A549 (cell line): ENCODE measurements around the gene PCGF2. TPM values are rescaled to one million over a fixed set of nuclear protein-coding genes. Genes with fewer than 3 reads are reported as not detected.
A peak's percentile ranks its signal among the peaks of the same experiment; 100 is the strongest.

Experiments
- ATAC-seq, 2 experiments: fragments of 200-7000 bp in 1 of 2; fragments of >200 bp in 1 of 2; cut with Nextera tagmentation in 1 of 2; cut with Tn5 transposase in 1 of 2; 3 replicates each; pipeline versions ENCODE4 v1.8.0 to v1.9.1; 2018 to 2020; ENCODE audit warnings: mild to moderate bottlenecking in 1 of 2, moderate library complexity in 1 of 2
- CTCF ChIA-PET: fragments of 300-600 bp; sonication (Branson Sonifier 250); formaldehyde crosslinking; extraction: SDS; loops from one replicate; lab custom pipeline; 2021; ENCODE audit warnings: antibody characterized with exemption, inconsistent platforms; lab: Yijun Ruan, JAX
- POLR2A ChIA-PET: fragments of 350-600 bp; formaldehyde crosslinking; extraction: SDS; loops from one replicate; lab custom pipeline; 2021; ENCODE audit warnings: antibody characterized with exemption, inconsistent platforms; lab: Yijun Ruan, JAX
- DNase-seq, 2 experiments: peaks; one replicate each; pipeline versions ENCODE4 v3.0.0 to v3.0.0-alpha.2; 2011 to 2016; ENCODE audit warnings: low read depth in 1 of 2, low spot score in 1 of 2
- FAIRE-seq: peaks from 2 replicates; lab custom pipeline; 2011; peaks lifted over from hg19 to GRCh38; lab: Jason Lieb, UNC
- H3K27ac ChIP-seq, 2 experiments: fragments of >200 bp; sonication (Bioruptor Twin); formaldehyde crosslinking; 3 replicates each; pipeline ENCODE4 v1.5.1; 2016 to 2017
- H3K4me1 ChIP-seq: fragments of >200 bp; sonication (Bioruptor Twin); formaldehyde crosslinking; 3 replicates; pipeline ENCODE4 v1.6.1; 2016
- H3K4me2 ChIP-seq: fragments of >200 bp; sonication (Bioruptor Twin); formaldehyde crosslinking; 3 replicates; pipeline ENCODE4 v1.6.1; 2016
- H3K4me3 ChIP-seq: fragments of >200 bp; sonication (Bioruptor Twin); formaldehyde crosslinking; 3 replicates; pipeline ENCODE4 v1.5.1; 2016
- H3K9me3 ChIP-seq: fragments of >200 bp; sonication (Bioruptor Twin); formaldehyde crosslinking; 3 replicates; pipeline ENCODE4 v1.6.1; 2016
- CBX8 ChIP-seq: fragments of 200-600 bp; sonication (generic); IDR thresholded peaks from 2 replicates; pipeline ENCODE4 v1.6.1; 2016
- CHD2 ChIP-seq: fragments of 150-350 bp; IDR thresholded peaks from 2 replicates; pipeline ENCODE4 v1.6.1; 2014; ENCODE audit warnings: low read length; ENCODE audit not compliant: partially characterized antibody
- CHD4 ChIP-seq: fragments of 200-600 bp; sonication (generic); IDR thresholded peaks from 2 replicates; pipeline ENCODE4 v1.6.1; 2016; ENCODE audit warnings: antibody characterized with exemption, mild to moderate bottlenecking, borderline replicate concordance
- CTCF ChIP-seq: fragments of >200 bp; sonication (Bioruptor Twin); formaldehyde crosslinking; IDR thresholded peaks from 3 replicates; pipeline ENCODE4 v1.5.1; 2016
- FOXS1 ChIP-seq: fragments of 250-450 bp; sonication (Bioruptor Pico); IDR thresholded peaks from 2 replicates; pipeline ENCODE4 v1.5.0; 2020; ENCODE audit warnings: mild to moderate bottlenecking, moderate library complexity
- GATA3 ChIP-seq: IDR thresholded peaks from 2 replicates; pipeline ENCODE4 v1.6.1; 2012; ENCODE audit warnings: borderline replicate concordance
- HES2 ChIP-seq: fragments of >200 bp; sonication (Bioruptor Twin); formaldehyde crosslinking; IDR thresholded peaks from 2 replicates; pipeline ENCODE4 v1.6.1; 2016
- HMGXB4 ChIP-seq: fragments of 250-450 bp; sonication (Bioruptor Pico); IDR thresholded peaks from 2 replicates; pipeline ENCODE4 v1.5.0; 2021; ENCODE audit warnings: mild to moderate bottlenecking, moderate library complexity, borderline replicate concordance
- NPAS2 ChIP-seq: fragments of 250-450 bp; sonication (Bioruptor Pico); IDR thresholded peaks from 2 replicates; pipeline ENCODE4 v1.8.0; 2022; ENCODE audit warnings: mild to moderate bottlenecking, moderate library complexity, borderline replicate concordance
- RAD21 ChIP-seq, 2 experiments: fragments of >200 bp in 1 of 2; sonication (Bioruptor Twin) in 1 of 2; formaldehyde crosslinking in 1 of 2; IDR thresholded peaks in 1 of 2; conservative IDR thresholded peaks in 1 of 2; 2 replicates in 1 of 2; 3 replicates in 1 of 2; pipeline ENCODE4 v1.6.1; 2012 to 2018; ENCODE audit warnings: inconsistent platforms in 1 of 2
- SMC3 ChIP-seq: fragments of >200 bp; sonication (Bioruptor Twin); formaldehyde crosslinking; IDR thresholded peaks from 3 replicates; pipeline ENCODE4 v1.6.1; 2018; ENCODE audit warnings: inconsistent platforms
- USF2 ChIP-seq: fragments of 450-650 bp; IDR thresholded peaks from 2 replicates; pipeline ENCODE4 v1.6.1; 2014; ENCODE audit warnings: antibody characterized with exemption
- ZC3H11A ChIP-seq: fragments of 450-650 bp; IDR thresholded peaks from 2 replicates; pipeline ENCODE4 v1.6.1; 2014; ENCODE audit warnings: antibody characterized with exemption, mild to moderate bottlenecking
- WGBS: methylation state at CpG from one replicate; pipeline ENCODE4 v1.1.6; 2017; ENCODE audit errors: missing lambda C conversion rate; 5-methylcytosine and 5-hydroxymethylcytosine counted together
- polyA plus RNA-seq, 4 experiments: library from polyadenylated mRNA; depleted of rRNA in 3 of 4; stranded (reverse); fragments of >200 nt; fragmentation: RNase III in 1 of 4; extraction: RNeasy Plus Mini Kit Qiagen cat#74134 plus additional on column Dnase treatment in 1 of 4; gene quantifications; 2 replicates in 3 of 4; 3 replicates in 1 of 4; pipeline ENCODE4 v1.2.3, GENCODE V29; 2011 to 2017

The PCGF2 gene
- polyA plus RNA-seq, 2 of the 4 experiments (the other 2 are of a cell fraction), result 19.9 to 43.6 TPM

- 91% methylated on average over 3 of the region's 3 CpGs for WGBS
- ChIA-PET CTCF (interaction anchor here (0.7 to 3.8 kb wide), 16 partner anchors 8 to 413 kb away, joined by 3 to 12 read pairs (median 3); no protein-coding TSS in a partner anchor), POLR2A (interaction anchor here (1.3 kb wide), 1 partner anchor 10 kb away, joined by 6 read pairs; the partner anchor contains the start of gene PSMB3)
- H3K27ac ChIP-seq, result no peak overlapping the region
- DNase-seq, result no peak
- no peak overlapping the region for H3K4me2 ChIP-seq
- no peaks in the 10 kb centered on the region for H3K9me3 ChIP-seq
- H3K4me1 ChIP-seq, result no peaks in the 10 kb centered on the region
- FAIRE-seq, result no peak
- TF ChIP-seq HMGXB4 (CRISPR knock-in tag) (no peak), USF2 (no peak), CBX8 (no peak), HES2 (no peak), ZC3H11A (no peak)
- no peak for ATAC-seq
- H3K4me3 ChIP-seq, result no peak overlapping the region
Measured at GRCh38 chr17:38762231-38762630, 14.1 kb upstream of the PCGF2 start.

DNA sequence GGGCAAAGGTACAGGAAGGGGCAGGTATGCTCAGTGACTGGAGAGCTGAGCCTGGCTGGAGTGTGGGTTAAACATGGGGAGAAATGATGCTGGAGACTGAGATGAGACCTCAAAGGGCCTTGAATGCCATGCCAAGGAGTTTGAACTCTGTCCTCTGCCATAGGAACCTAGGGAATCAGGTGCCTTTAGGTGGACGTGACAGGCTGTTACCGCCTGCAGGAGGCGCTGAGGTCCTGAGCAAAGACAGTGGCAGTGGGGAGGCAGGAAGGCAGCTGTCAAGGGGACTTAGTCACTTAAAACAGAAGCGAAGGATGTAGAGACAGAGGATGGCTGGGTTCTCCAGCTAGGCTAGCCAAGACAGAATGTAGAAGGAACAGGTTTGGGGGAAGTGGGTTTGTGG, 13.5 kb upstream of the PCGF2 start:
- FAIRE-seq, result no peak
- ATAC-seq, result peak; percentile 77 to 86; a peak in 5 of 6 replicates
- CTCF ChIA-PET, result interaction anchor here (0.6 to 3.8 kb wide), 20 partner anchors 8 to 413 kb away, joined by 3 to 12 read pairs (median 3); no protein-coding TSS in a partner anchor

GRCh38 chr17:38753071-38753506, 5.0 kb upstream of the PCGF2 start:
- H3K27ac ChIP-seq, result peak overlapping the region; percentile 88 to 95
- no peaks in the 10 kb centered on the region for H3K9me3 ChIP-seq
- TF ChIP-seq CHD4 (no peak), FOXS1 (CRISPR knock-in tag) (no peak)
- H3K4me1 ChIP-seq, result peaks cover 22% of the 10 kb centered on the region
- DNase-seq (no peak), FAIRE-seq (no peak), ATAC-seq (no peak)
- WGBS, result 3% methylated on average over 21 of the region's 22 CpGs
- ChIA-PET CTCF (interaction anchor here (1.2 to 2.1 kb wide), 3 partner anchors 9 to 25 kb away, joined by 3 to 6 read pairs (median 3); no protein-coding TSS in a partner anchor), POLR2A (interaction anchor here (0.7 kb wide), 1 partner anchor 78 kb away, joined by 3 read pairs; no protein-coding TSS in a partner anchor)
- H3K4me3 ChIP-seq, result peak overlapping the region; percentile 96
- H3K4me2 ChIP-seq, result peak overlapping the region; percentile 90

More for the DNA sequence above, 13.5 kb upstream of the PCGF2 start:
- peak; percentile 76 to 81 for DNase-seq
- POLR2A ChIA-PET, result no interaction called here
- Histone ChIP-seq H3K4me1 (no peaks in the 10 kb centered on the region), H3K4me2 (no peak overlapping the region), H3K27ac (no peak overlapping the region), H3K4me3 (no peak overlapping the region), H3K9me3 (no peaks in the 10 kb centered on the region)
- TF ChIP-seq CHD4 (no peak), CTCF (peak; percentile 37; the same call in 2 of the 3 replicates), SMC3 (no peak), CHD2 (no peak), NPAS2 (CRISPR knock-in tag) (no peak), RAD21 (conservative IDR thresholded peaks at IDR 0.05 in 1 of 2, IDR thresholded peaks at IDR 0.05 in 1 of 2) (peak; percentile 38 to 67), GATA3 (no peak)
- 77% methylated on average over 4 of the region's 4 CpGs for WGBS
